Endodermal cell (in vitro differentiated cells): ENCODE data around the gene PRMT9. TPM values are rescaled to one million over a fixed set of nuclear protein-coding genes. Genes with fewer than 3 reads are reported as not detected.

Source experiments
- DNase-seq: peaks from one replicate; pipeline ENCODE4 v3.0.0-alpha.2; 2017
- H3K27ac ChIP-seq: 2 replicates; pipeline ENCODE4 v1.5.1; 2013; ENCODE audit warnings: mild to moderate bottlenecking, low read depth, low read length, moderate library complexity
- H3K27me3 ChIP-seq: 2 replicates; pipeline ENCODE4 v1.6.1; 2013; ENCODE audit warnings: mild to moderate bottlenecking, low read length, moderate library complexity; ENCODE audit not compliant: insufficient read depth, control insufficient read depth, poor library complexity, severe bottlenecking
- H3K36me3 ChIP-seq: 2 replicates; pipeline ENCODE4 v1.7.0; 2013; ENCODE audit warnings: mild to moderate bottlenecking, low read length, moderate library complexity; ENCODE audit not compliant: control insufficient read depth, insufficient read depth
- H3K4me1 ChIP-seq: one replicate; pipeline ENCODE4 v1.7.0; 2013; ENCODE audit warnings: low read length; ENCODE audit not compliant: control insufficient read depth, insufficient read depth
- H3K4me3 ChIP-seq: 2 replicates; pipeline ENCODE4 v1.5.1; 2013; ENCODE audit warnings: mild to moderate bottlenecking, low read length, moderate library complexity
- H3K9ac ChIP-seq: 2 replicates; pipeline ENCODE4 v1.6.1; 2013; ENCODE audit warnings: mild to moderate bottlenecking, low read length, moderate library complexity; ENCODE audit not compliant: poor library complexity, severe bottlenecking; ENCODE audit errors: extremely low read depth
- H3K9me3 ChIP-seq: 2 replicates; pipeline ENCODE4 v1.6.1; 2013; ENCODE audit warnings: mild to moderate bottlenecking, low read length, moderate library complexity; ENCODE audit not compliant: control insufficient read depth
- H3K27ac Mint-ChIP-seq: 2 replicates; pipeline ENCODE4 v1.8.0; 2020; ENCODE audit warnings: mixed read lengths
- H3K27me3 Mint-ChIP-seq: 2 replicates; pipeline ENCODE4 v1.8.0; 2021; ENCODE audit warnings: mild to moderate bottlenecking, mixed read lengths; ENCODE audit not compliant: insufficient read depth
- H3K36me3 Mint-ChIP-seq: 2 replicates; pipeline ENCODE4 v1.8.0; 2020; ENCODE audit warnings: low read depth, mixed read lengths
- H3K4me1 Mint-ChIP-seq: 2 replicates; pipeline ENCODE4 v1.8.0; 2020; ENCODE audit warnings: mixed read lengths
- H3K4me3 Mint-ChIP-seq: 2 replicates; pipeline ENCODE4 v1.8.0; 2020; ENCODE audit warnings: mild to moderate bottlenecking, moderate library complexity, mixed read lengths
- H3K9me3 Mint-ChIP-seq: 2 replicates; pipeline ENCODE4 v1.8.0; 2020; ENCODE audit warnings: mild to moderate bottlenecking, mixed read lengths
- WGBS, 2 experiments: methylation state at CpG; one replicate each; pipeline versions ENCODE4 v1.1.5 to v1.1.7; 2013; ENCODE audit warnings: missing lambda C conversion rate in 2 of 2, mixed read lengths in 1 of 2; ENCODE audit not compliant: insufficient coverage in 1 of 2, insufficient read length in 1 of 2; 5-methylcytosine and 5-hydroxymethylcytosine counted together
- total RNA-seq, 2 donors: library from RNA; stranded (reverse); fragmentation: NEBNext Ultra II Directional in 1 of 2; extraction: Animal tissue kit (Norgen Biotek cat#: 25700) in 1 of 2; gene quantifications; 2 replicates in 1 of 2; 3 replicates in 1 of 2; pipeline ENCODE4 v1.2.1, GENCODE V29; 2021
- TF ChIP-seq, protein P1 (sequence below): fragments of 200-600 bp; sonication (generic); conservative IDR thresholded peaks from 2 replicates; pipeline ENCODE4 v1.5.0; 2021; ENCODE audit warnings: antibody characterized with exemption, mild to moderate bottlenecking

The PRMT9 gene
- total RNA-seq, 2 donors from 2014 or later: 15.3 to 17.3 TPM

- peaks cover 7% of the 10 kb centered on the region for H3K9me3 ChIP-seq
- H3K27ac ChIP-seq: no peak overlapping the region
- 59 to 67% methylated on average over 6 to 10 of the region's 12 CpGs for WGBS, 2 experiments
- H3K27me3 Mint-ChIP-seq: no peaks in the 10 kb centered on the region
- H3K27me3 ChIP-seq: no peaks in the 10 kb centered on the region
- H3K36me3 Mint-ChIP-seq: no peaks in the 10 kb centered on the region
- H3K36me3 ChIP-seq: no peaks in the 10 kb centered on the region
- no peak overlapping the region for H3K27ac Mint-ChIP-seq
- H3K9ac ChIP-seq: no peak overlapping the region
- TF ChIP-seq, protein P1, sequence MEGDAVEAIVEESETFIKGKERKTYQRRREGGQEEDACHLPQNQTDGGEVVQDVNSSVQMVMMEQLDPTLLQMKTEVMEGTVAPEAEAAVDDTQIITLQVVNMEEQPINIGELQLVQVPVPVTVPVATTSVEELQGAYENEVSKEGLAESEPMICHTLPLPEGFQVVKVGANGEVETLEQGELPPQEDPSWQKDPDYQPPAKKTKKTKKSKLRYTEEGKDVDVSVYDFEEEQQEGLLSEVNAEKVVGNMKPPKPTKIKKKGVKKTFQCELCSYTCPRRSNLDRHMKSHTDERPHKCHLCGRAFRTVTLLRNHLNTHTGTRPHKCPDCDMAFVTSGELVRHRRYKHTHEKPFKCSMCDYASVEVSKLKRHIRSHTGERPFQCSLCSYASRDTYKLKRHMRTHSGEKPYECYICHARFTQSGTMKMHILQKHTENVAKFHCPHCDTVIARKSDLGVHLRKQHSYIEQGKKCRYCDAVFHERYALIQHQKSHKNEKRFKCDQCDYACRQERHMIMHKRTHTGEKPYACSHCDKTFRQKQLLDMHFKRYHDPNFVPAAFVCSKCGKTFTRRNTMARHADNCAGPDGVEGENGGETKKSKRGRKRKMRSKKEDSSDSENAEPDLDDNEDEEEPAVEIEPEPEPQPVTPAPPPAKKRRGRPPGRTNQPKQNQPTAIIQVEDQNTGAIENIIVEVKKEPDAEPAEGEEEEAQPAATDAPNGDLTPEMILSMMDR: peak; percentile 89
- DNase-seq: peak; percentile 88
- no peak overlapping the region for H3K4me3 ChIP-seq
- no peaks in the 10 kb centered on the region for H3K4me1 ChIP-seq
- no peak overlapping the region for H3K4me3 Mint-ChIP-seq
- H3K4me1 Mint-ChIP-seq: no peaks in the 10 kb centered on the region
- H3K9me3 Mint-ChIP-seq: peaks cover 3% of the 10 kb centered on the region
Measured at GRCh38 chr4:147590249-147590920, 93.6 kb downstream of the PRMT9 start.

DNA sequence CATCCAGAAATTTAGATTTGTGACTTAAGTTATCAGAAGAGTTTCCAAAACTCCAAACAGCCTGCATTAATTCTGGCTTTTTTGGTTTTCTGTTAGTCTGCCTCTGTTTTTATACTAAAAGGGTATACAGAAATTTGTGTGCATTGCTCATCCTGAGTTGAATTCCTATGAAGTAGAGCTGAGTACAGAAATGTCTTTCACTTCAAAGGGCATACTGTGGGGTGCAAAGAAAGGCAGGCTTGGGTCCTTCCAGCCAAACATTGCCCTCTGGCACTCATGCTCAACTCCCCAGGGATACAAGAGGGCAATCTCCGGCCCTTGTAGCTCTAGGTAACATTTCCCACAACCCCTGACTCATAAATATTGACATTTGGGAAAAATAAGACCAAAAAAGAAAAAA lies 94.4 kb downstream of the PRMT9 start:
- H3K27me3 Mint-ChIP-seq: no peaks in the 10 kb centered on the region
- H3K27ac Mint-ChIP-seq: peak overlapping the region; percentile 21
- H3K36me3 Mint-ChIP-seq: no peaks in the 10 kb centered on the region
- no peak overlapping the region for H3K4me3 Mint-ChIP-seq
- WGBS, 2 experiments: 89% methylated on average over 1 of the region's 1 CpG; no CpG with 5 or more reads in 1 of the 2 experiments
- Histone ChIP-seq H3K9me3 (peaks cover 13% of the 10 kb centered on the region), H3K9ac (no peak overlapping the region), H3K4me1 (no peaks in the 10 kb centered on the region), H3K27ac (no peak overlapping the region), H3K4me3 (no peak overlapping the region), H3K27me3 (no peaks in the 10 kb centered on the region), H3K36me3 (no peaks in the 10 kb centered on the region)
- TF ChIP-seq, protein P1: no peak
- DNase-seq: no peak
- H3K9me3 Mint-ChIP-seq: peaks cover 8% of the 10 kb centered on the region
- no peaks in the 10 kb centered on the region for H3K4me1 Mint-ChIP-seq

Other genes starting within 250 kb of the PRMT9 start
- 10 to 100 TPM; 11.5 to 13.2 TPM for gene EDNRA, start 203.1 kb downstream of the PRMT9 start, total RNA-seq
- 10 to 100 TPM; 30.3 to 35.7 TPM for gene TMEM184C, start 66.8 kb downstream of the PRMT9 start, total RNA-seq
- 10 to 100 TPM in 1 of 2 donors, 1 to 10 TPM in 1; 9.1 to 11.8 TPM for gene ARHGAP10, start 47.9 kb upstream of the PRMT9 start, total RNA-seq